HG03135 (cell line): Measurements from ENCODE around the gene FBXW8.

Source experiments
- ATAC-seq: cut with Tn5 transposase; IDR thresholded peaks from one replicate; pipeline ENCODE4 v1.9.1; 2021; ENCODE audit warnings: mild to moderate bottlenecking, moderate library complexity; ENCODE audit not compliant: unreplicated experiment

The FBXW8 gene

GRCh38 chr12:117019866-117020265 is 109.1 kb downstream of the FBXW8 start:
- ATAC-seq: no peak

DNA sequence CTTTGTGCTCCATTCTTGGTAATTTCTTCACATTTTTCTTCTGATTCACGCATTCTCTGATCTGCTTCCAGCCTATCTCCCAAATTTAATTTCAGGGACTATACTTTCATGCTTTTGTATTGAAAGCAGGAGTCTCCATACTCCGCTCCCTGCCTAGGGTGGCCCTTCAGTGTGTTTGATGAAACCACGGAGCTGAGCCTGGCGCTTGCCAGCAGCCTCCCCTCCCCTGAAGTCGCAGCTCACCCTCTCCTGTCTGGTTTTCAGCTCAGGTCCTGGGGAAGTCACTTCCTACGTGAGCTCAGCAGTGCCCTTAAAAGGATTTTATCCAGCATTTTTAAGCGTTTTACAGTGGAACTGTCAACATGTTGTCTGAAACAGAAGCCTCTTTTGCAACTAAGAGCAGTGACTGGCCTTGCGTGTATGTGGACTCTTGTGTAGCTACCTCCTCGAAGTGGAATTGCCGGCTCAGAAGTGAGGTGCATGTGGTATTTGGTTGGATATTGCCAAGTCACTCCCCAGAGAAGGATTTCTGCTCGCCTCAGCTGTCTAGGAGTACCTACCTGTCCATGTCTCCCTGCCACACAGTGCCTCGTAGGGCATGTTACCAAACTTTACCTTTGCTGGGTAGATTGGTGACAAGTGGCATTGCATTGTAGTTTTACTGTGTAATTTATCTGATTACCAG is 109.9 kb downstream of the FBXW8 start:
- no peak for ATAC-seq

DNA sequence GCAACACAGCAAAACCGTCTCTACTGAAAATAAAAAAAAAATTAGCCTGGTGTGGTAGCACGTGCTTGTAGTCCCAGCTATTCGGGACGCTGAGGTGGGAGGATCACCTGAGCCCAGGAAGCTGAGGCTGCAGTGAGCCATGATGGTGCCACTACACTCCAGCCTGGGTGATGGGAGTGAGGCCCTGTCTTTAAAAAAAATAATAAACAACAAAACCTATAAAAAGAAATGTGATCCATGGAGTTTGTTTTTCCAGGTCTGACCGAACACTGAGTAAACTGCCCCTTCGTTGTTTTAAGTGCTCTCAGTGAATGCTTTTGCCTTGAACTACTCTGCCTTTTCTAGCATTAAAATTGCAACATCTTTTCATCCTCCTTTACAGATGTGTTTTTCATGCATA is 111.7 kb downstream of the FBXW8 start:
- no peak for ATAC-seq

DNA sequence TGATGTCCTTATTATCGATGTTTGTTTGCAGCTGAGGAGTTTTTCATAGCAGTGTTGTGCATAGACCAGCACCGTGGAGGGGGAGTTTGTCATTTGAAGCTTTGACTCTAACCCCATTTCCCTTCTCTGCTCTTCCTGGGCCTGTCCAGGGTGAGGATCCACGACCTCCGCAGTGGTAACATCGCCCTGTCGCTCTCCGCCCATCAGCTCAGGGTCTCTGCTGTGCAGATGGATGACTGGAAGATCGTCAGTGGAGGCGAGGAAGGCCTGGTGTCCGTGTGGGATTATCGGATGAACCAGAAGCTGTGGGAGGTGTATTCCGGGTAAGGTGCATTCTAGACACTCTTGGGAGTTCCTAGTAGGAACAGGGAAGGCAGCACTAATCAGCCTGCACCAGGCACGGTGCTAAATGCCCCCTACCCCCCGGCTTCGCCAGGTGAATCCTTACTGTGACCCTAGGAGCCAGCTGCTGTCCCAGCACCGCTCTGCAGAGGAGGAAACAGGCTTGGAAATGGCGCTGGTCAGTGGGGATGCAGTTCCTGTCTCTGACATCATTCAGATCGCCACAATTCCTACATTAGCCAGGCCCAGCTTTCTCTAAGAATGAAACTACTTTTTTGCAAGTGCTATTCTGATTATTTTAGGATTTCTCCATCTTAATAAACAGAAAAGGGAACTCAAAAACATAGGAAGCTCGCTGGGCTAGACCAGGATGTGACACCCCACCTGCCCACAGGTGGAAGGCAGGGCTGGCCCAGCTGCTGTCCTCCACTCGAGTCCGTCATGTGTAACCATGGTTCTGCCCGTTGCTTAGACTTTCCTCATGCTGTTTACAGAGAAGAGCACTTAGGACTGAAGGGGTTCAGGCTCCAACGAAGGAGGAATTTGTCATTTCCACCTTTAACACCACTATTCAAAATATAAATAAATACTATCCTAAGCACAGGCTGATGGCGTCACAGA is 113.5 kb downstream of the FBXW8 start:
- no peak for ATAC-seq

DNA sequence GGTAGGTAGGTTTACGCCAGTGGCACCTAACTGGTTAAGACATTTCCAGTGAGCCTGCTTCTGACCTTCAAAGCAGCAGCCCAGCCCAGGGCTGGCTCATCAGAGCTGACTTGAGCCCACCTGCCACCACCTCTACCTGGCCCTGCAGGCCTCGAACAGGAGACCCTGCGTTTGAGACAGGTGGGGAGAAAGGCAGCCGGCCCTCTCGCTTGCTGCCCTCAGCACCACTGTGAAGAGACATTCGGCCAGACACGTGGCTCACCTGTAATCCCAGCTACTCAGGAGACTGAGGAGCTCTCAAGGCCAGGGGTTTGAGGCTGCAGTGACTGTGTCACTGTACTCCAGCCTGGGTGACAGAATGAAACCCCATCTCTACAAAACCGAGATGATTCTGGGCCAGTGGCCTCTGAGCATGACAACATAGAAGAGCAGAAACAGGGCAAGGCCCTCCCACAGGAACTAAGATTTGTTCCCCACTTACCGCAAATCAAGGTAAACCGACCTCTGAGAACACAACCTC is 114.3 kb downstream of the FBXW8 start:
- no peak for ATAC-seq

- ATAC-seq: peak; percentile 66
These were observed 114.9 kb downstream of the FBXW8 start for GRCh38 chr12:117025481-117026151.

DNA sequence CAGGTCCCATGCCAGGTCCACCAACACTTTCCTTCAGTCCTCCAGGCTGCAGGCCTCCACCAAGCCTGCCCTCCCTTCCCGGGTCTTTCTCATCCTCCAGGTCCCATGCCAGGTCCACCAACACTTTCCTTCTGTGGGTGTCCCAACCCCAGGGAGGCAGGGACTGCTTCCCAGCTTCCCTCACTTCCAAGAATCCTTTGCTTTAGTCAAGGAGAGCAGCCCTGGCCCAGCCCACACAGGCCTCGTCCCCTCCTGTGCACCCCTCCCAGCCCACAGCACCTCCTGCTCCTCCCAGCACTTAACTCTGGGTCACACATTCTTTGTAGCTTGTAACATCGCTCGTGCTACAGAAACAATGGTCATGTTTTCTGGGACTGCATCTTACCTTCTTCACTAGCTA is 115.6 kb downstream of the FBXW8 start:
- ATAC-seq: no peak

- ATAC-seq: no peak
These were observed 116.1 kb downstream of the FBXW8 start for GRCh38 chr12:117026921-117027250.

GRCh38 chr12:117027251-117028086 is 116.7 kb downstream of the FBXW8 start:
- no peak for ATAC-seq

GRCh38 chr12:117028254-117028653 is 117.5 kb downstream of the FBXW8 start:
- ATAC-seq: no peak

DNA sequence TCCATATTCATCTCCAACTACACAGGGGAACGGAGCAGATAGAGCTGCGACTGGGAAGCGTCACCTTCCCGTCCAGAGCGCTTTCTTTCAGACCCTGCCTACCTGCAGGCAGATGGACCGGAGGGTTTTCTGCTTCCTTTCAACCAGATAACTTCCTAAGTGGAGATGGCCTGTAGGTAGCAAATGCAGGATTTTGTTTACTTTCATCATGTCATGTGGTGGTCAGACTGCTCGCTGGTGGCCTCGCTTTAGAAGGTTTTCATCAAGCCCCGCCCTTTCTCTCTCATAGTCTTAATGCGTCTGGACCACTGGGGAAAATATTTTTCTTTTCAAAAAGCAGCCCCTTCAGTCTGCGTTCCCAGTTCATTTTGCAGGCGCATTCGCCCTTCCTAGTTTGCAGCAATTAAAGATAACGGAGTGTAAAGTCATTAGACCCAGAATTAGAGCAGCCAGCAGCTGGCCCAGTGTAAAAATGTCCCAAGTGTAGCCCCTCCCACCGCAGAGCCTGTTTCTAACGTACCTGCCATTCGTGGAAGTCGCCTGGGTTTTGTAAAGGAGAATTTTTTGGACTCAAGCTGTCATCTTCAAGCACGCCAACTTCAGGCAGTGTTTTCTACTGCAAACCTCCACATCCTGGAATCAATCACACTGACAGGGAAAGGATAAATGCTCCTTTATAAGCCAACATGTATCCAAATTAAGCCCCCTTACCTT is 119.6 kb downstream of the FBXW8 start:
- ATAC-seq: no peak

- ATAC-seq: no peak
These were observed 121.3 kb downstream of the FBXW8 start for GRCh38 chr12:117031843-117032592.

DNA sequence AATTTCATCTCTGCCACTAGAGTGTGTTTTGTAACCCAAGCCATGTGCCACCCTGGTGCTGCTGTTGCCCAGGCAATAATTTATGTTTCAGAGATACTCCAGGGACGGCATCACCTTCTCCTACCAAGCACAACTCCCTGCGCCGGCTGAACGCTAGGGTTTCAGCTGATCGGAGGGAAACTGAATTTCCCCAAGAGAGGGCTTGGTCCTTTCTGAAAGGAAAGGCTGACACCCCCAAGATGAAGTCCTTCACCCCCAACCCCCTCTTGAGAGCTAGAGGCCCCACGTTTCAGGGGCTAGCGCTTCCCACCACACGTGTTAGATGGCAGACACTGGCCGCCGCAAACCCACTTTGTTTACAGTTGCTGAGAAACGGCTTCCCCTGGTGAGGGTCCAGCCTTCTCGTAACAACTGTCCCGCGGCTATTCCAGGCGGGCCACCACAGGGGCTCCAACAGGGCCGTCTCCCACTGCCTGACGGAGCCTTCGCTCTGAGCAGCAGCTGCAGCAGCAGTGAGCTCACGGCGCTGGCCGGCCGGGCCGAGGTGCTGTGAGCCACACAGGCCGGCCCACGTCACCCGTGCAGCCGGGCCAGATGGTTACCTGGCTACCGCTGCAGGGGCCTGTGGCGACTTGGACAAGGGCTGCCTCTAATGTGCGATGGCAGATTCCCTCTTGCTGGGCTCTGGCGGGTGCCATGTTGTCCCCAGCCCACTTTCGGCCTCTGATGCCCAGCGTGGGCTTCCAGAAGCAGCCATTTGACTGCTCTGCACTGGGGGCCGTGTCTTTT is 122.0 kb downstream of the FBXW8 start:
- no peak for ATAC-seq

GRCh38 chr12:117033382-117034221 is 122.9 kb downstream of the FBXW8 start:
- ATAC-seq: no peak

GRCh38 chr12:117034249-117034648 is 123.5 kb downstream of the FBXW8 start:
- no peak for ATAC-seq

GRCh38 chr12:117034701-117035151 is 124.0 kb downstream of the FBXW8 start:
- no peak for ATAC-seq

DNA sequence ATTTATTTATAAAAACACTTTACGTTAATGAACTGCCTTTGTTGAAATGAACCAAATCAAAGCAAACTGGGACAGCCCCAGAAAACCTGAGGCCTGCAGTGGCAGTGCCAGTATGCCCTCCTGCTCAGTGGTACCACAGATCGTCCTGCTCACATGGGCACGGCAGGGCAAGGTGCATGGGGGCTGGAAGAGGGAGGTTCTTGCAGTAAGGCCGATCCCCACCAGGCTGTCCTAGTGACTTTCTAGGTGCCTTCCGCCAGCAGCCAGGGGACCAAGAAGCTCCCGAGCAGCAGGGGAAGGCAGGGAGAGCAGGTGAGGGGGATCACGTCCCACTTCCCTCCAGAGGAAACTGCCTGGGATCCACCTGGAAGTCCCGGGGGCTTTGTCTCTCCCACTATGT is 124.5 kb downstream of the FBXW8 start:
- ATAC-seq: no peak
